Activated naive CD4-positive, alpha-beta T cell treated with anti-CD3 and anti-CD28 coated beads, Interleukin-2, amount 50 U/mL, for 24 hours (primary cell): ENCODE results near the gene SMARCC1.

Source experiments
- H3K27ac Mint-ChIP-seq: one replicate; pipeline ENCODE4 v1.8.0; 2021; ENCODE audit warnings: mild to moderate bottlenecking, mixed read lengths
- H3K27me3 Mint-ChIP-seq: one replicate; pipeline ENCODE4 v1.8.0; 2021; ENCODE audit warnings: mixed read lengths
- H3K36me3 Mint-ChIP-seq: one replicate; pipeline ENCODE4 v1.8.0; 2021; ENCODE audit warnings: mixed read lengths
- H3K4me1 Mint-ChIP-seq: one replicate; pipeline ENCODE4 v1.8.0; 2021; ENCODE audit warnings: mixed read lengths
- H3K4me3 Mint-ChIP-seq: one replicate; pipeline ENCODE4 v1.8.0; 2021; ENCODE audit warnings: mild to moderate bottlenecking, mixed read lengths
- H3K9me3 Mint-ChIP-seq: one replicate; pipeline ENCODE4 v1.8.0; 2021; ENCODE audit warnings: mixed read lengths

SMARCC1 gene

DNA sequence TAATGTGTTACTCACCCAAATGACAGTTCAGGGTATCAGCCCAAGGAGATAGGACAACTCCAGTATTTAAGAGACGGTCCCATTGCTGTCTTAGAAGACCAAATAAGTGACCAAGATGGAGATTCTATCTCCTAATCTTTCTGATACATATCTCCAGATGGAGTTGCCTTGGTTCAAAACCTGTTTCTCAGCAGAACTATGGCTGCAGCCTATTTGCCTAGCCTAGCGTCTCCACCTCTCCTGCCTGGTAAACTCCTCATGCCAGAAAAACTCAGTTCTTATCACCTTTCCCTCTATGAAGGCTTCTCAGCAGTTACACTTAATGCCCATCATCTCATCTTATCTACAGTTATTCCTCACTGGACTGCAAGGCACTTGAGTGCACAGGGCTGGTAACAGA lies 201.8 kb downstream of the SMARCC1 start:
- Mint-ChIP-seq H3K27ac (no peak overlapping the region), H3K27me3 (peaks cover 4% of the 10 kb centered on the region), H3K36me3 (no peaks in the 10 kb centered on the region)

DNA sequence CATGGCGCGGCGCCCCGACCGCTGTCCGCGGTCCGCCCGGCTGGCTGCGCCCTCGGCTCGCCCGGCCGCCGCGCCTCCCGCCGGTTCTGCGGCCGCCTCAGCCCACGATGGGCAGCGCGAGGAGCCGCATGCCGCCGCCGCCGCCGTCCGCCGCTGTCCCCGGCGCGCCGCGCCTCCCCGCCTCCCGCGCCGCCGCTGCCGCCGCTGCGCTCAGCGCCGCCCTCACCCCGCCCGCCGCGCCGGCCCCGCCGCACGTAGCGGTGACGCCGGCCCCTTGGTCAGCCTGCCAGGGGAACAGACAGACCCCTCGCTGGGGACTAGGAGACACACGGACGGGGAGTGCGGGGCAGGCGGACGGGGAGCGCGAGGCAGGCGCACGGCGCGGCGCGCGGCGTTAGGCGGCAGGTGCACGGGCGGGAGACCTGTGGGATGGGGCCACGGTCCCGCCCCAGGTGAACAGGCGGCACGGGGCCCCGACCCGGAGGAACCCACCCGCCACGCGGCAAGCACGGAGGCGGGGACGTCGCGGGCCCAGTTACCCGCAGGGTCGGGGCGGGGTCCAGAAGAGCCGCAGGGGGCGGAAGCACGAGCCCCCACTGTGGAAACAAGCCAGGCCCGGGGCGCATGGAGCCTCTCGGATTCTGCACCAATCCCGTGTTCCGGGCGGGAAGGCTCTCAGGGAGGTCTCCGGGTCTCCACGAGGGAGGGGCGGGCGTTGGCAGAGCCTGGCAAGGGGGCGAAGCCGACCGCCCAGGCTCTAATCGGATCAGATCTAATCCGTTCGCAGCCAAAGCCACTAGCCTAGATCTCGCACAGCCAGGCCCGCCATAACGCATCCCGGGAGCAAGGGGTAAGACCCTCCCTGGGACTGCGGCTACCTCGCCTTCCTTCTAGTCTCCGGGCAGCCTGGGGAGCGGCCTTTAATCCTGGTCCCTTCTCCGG lies 202.7 kb downstream of the SMARCC1 start, which contains the start of gene CSPG5:
CSPG5 (minus strand) TSS at position 175 of the 942 bp plus-strand sequence; CDS start at position 3, 172 bp downstream.
- Mint-ChIP-seq H3K4me3 (peak within 1 kb of the TSS; percentile 57), H3K4me1 (no peaks in the 10 kb centered on the region), H3K27ac (no peak within 1 kb of the TSS), H3K36me3 (no peaks in the 10 kb centered on the region), H3K9me3 (no peaks in the 10 kb centered on the region), H3K27me3 (peaks cover 4% of the 10 kb centered on the region)

More for the DNA sequence above, 201.8 kb downstream of the SMARCC1 start:
- Mint-ChIP-seq H3K4me3 (peak overlapping the region; percentile 57), H3K9me3 (no peaks in the 10 kb centered on the region), H3K4me1 (no peaks in the 10 kb centered on the region)

DNA sequence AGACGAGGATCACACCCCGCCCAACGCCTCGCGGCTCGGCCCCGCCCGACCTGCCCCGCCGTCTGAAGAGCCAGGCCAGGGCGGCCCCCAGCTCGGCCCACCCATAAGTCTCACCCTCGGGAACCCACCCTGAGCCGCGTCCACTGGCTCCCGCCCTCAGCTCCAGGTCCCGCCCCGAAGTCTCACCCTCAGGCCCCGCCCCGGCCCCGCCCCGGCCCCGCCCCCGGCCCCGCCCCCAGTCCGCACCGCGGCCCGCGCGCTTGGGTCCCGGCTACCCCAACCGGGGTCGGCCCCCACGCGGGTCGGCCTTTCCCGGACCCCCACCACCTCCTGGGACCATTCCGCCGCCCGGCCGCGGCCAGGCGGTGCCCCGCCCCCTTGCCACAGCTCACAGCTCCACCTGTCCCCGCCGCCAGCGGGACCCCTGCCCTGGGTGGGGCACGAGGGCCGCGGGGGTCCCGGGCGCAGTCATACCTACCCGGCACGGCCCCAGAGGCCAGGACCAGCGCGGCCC lies 203.5 kb downstream of the SMARCC1 start:
- H3K27ac Mint-ChIP-seq = no peak overlapping the region
- no peaks in the 10 kb centered on the region for H3K9me3 Mint-ChIP-seq
- H3K36me3 Mint-ChIP-seq = no peaks in the 10 kb centered on the region
- H3K4me3 Mint-ChIP-seq = peak overlapping the region; percentile 44
- peaks cover 8% of the 10 kb centered on the region for H3K27me3 Mint-ChIP-seq
- no peaks in the 10 kb centered on the region for H3K4me1 Mint-ChIP-seq

DNA sequence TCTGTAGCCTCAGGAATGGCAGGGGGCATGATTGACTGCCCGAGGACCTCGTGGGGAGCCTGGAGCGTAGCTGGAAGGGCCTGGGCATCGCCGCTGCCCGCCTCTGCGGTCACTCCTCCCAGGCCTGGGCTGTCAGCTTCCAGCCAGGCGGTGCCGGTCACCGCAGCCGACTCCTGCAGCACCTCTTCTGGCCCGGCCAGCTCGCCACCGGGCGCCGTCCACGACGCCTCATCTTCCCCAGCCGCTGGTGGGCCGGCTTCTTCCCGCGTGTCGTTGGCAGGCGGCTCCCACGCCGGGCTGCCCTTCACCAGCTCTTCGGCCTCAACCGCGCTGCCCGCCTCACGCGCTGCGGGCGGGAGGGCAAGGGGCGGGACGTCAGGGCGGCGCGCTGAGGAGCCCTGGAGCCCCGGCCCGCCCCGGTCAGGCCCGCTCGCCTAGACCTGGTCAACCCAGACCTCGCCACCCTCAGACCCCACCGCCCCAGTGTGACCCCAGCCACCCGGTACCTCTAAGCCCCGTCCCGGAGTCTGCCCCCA lies 204.0 kb downstream of the SMARCC1 start:
- Mint-ChIP-seq H3K4me3 (peak overlapping the region; percentile 44), H3K9me3 (no peaks in the 10 kb centered on the region), H3K27ac (no peak overlapping the region), H3K4me1 (no peaks in the 10 kb centered on the region), H3K36me3 (no peaks in the 10 kb centered on the region), H3K27me3 (peaks cover 8% of the 10 kb centered on the region)

DNA sequence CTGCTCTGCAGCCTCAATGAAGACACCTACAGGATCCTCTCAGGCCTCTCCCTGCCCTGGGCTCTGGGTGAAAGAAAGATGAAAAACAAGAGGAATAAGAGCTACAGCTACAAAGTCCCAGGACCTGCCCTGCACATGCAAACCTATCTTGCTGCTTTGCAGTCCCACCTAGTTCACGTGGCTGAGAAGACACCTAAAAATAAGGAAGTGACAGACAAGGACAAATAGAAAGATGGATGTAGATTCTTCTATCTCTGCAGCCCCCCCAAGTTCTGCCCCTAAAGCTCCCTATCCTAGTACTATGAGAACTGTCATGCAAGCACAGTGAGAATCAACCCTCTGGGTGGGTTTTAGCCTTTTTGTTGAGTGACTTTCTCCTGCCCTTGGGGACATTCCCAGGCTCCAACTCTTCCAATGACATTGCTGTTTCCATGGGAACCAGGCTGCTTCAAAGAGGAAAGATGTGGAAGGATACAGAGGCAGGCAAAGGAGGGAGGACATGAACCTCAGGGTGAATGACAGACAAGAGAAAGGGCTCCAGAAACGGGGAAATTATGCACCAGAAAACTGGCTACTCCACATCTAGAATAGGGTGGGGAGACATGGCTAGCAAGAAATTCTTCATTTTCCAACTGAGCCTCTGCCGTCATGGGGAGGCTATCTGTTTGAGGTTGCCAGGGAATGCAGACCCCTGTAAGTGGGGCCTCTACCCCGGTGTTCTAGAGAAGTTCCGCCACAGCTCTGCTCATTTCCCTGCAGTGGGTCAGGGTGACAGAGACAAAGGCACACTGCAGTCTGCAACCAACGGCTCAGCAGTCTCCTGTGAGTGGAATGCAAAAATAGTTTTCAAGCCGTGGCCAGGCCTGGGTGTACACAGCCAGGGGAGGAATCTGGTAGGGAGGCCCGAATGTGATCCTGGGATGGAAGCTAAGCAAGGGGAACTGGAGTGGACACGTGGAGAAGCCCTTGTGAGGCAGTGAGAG lies 208.2 kb downstream of the SMARCC1 start:
- peaks cover 4% of the 10 kb centered on the region for H3K27me3 Mint-ChIP-seq
- no peak overlapping the region for H3K4me3 Mint-ChIP-seq
- H3K27ac Mint-ChIP-seq = no peak overlapping the region
- no peaks in the 10 kb centered on the region for H3K9me3 Mint-ChIP-seq
- H3K4me1 Mint-ChIP-seq = no peaks in the 10 kb centered on the region
- no peaks in the 10 kb centered on the region for H3K36me3 Mint-ChIP-seq

DNA sequence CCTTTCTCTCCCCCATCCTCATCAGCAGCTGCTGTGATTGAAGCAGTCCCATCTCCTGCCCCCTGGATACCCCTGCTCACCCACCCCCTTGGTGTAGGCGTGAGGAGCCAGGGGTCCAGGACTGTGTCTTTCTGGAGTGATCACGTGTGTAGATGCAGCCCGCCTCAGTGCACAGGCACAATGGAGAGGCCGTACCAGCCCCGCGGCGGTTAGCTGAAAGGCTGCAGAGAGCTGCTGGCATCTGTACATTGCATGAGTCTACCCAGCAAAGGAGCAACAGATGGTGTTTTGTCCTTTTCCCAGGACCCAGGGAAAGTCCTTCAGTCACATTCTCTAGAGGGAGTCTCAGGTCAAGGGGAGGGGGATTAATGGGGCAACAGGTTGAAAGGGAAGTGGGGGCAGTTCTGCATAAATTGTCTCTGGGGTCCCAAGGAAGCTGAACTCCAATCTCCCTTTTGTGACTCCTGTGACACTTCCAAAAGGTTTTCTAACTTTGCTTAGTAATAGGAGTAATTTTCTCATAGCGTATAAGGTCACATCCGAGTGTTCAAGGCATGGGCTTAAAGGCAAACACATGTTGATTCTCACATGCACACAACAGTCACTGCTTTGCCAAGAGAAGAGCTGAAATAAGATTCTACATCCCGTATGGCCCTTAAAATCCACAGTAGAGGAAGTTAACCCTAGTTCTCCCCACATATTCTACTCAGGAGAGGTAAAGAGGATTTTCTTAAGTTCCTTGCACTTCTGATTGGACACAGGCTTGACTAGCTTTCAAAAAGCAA lies 210.1 kb downstream of the SMARCC1 start:
- Mint-ChIP-seq H3K4me1 (no peaks in the 10 kb centered on the region), H3K9me3 (no peaks in the 10 kb centered on the region), H3K27ac (no peak overlapping the region), H3K36me3 (no peaks in the 10 kb centered on the region), H3K27me3 (peaks cover 4% of the 10 kb centered on the region), H3K4me3 (no peak overlapping the region)

DNA sequence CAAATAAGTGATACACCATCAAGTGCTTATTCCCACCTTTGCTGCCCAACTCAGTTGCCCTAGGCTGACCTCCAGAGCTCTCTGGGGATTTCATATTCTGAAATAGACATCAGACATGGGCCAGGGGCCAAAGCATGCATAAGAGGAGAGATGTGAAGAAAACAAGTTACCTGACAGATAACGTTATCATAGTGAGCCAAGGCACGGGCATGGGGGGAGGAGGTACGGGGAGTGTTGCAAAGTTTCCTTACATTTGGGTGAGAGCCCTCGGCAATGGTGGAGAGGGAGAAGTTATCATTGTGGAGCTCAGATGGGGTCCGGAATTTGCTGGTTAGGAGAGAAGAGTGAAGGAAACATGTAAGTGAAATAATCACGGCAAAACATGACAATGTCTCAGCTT lies 212.8 kb downstream of the SMARCC1 start:
- no peak overlapping the region for H3K4me3 Mint-ChIP-seq
- no peaks in the 10 kb centered on the region for H3K36me3 Mint-ChIP-seq
- no peak overlapping the region for H3K27ac Mint-ChIP-seq
- no peaks in the 10 kb centered on the region for H3K9me3 Mint-ChIP-seq
- H3K27me3 Mint-ChIP-seq = peaks cover 3% of the 10 kb centered on the region
- no peaks in the 10 kb centered on the region for H3K4me1 Mint-ChIP-seq

DNA sequence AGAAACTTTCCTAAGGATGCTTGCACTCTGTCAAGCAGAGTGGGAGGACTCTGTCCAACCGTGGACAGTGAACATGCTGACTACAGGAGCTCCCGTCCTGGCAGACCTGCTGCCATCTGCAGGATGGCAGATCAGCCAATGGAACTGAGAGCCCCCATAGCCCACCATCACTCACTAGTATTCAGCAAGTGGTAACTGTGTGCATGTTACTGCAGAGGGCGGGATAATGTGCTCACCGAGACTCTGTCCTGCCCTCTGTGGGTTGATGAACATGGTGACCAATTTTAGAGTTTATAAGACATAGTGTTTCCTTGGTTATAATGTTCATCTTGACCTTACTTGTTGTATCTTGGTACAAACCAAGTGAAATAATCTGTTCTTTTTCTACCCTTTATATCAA lies 214.5 kb downstream of the SMARCC1 start:
- H3K27ac Mint-ChIP-seq = no peak overlapping the region
- H3K9me3 Mint-ChIP-seq = no peaks in the 10 kb centered on the region
- no peak overlapping the region for H3K4me3 Mint-ChIP-seq
- no peaks in the 10 kb centered on the region for H3K4me1 Mint-ChIP-seq
- H3K27me3 Mint-ChIP-seq = no peaks in the 10 kb centered on the region
- no peaks in the 10 kb centered on the region for H3K36me3 Mint-ChIP-seq

DNA sequence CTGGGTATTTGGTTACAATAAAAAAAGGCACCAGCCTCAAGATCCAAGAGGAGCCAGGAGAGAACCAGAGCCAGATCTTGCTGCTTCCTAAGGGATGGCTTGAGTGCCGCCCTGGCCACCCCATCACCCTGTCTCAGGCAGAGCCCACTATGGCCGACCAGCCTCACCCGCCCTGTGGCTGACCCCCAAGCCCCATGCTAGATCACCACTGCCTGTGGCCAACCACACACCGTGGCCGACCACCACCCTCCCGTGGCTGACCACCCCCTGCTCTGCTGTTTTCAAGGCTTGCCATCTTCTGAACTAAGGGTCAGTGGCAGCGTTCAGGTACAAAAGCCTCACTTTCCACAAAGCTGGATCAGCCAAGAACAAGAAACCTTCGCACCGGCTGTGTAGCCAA lies 215.0 kb downstream of the SMARCC1 start:
- Mint-ChIP-seq H3K9me3 (no peaks in the 10 kb centered on the region), H3K27me3 (no peaks in the 10 kb centered on the region), H3K36me3 (no peaks in the 10 kb centered on the region), H3K27ac (no peak overlapping the region), H3K4me3 (no peak overlapping the region), H3K4me1 (no peaks in the 10 kb centered on the region)

DNA sequence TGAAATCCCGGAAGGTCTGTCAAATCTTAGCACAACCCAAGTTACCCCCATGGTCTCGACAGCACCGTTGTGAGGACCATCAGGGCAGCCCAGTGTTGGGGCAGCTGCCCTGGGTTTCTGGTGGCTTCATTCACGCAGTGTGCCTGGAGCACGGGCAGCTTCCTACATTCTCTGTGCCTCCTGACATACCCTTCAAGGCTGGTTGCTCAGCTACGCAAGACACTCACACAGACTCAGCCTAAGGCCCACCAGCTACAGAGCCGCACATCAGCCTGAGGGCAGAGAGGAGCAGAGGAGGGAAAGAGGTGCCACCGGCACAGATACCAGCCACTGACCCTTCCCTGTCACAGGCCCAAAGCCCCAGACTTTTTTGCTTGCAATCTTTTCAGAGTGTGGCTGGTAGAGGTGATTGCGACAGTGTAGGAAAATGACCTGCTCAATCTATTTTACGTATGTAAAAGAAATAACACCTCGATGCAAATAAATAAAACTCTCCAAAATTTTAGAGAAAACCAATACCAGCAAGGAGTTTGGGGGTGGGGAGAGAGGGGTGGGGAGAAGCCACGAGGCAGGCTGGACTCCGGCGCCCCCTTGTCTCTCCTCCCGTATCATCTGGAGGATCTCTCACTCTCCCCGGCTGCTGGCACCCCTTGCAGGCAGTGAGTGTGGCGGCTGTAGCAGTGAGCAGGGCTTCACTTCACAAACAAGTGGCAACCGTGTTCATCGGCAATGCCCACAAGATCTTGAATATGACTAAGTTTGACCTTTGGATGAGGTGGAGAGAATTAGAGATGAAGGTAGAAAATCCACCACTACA lies 215.8 kb downstream of the SMARCC1 start:
- no peak overlapping the region for H3K4me3 Mint-ChIP-seq
- no peaks in the 10 kb centered on the region for H3K27me3 Mint-ChIP-seq
- H3K9me3 Mint-ChIP-seq = no peaks in the 10 kb centered on the region
- no peaks in the 10 kb centered on the region for H3K4me1 Mint-ChIP-seq
- H3K27ac Mint-ChIP-seq = no peak overlapping the region
- no peaks in the 10 kb centered on the region for H3K36me3 Mint-ChIP-seq

DNA sequence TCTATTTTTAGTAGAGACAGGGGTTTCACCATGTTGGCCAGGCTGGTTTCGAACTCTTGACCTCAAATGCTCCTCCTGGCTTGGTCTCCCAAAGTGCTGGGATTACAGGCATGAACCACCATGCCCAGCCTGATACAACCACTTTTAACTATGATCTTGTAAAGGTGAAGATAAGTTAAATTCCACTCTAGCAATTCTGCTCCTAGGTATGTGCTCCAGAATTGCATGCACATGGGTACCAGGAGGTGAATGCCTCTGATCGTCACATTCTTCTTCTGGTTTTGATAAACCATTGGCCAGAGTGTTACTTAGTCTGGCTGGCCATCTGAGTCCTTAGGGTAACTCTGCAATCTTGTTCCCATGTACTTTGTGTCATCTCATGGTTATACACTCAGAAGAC lies 225.3 kb downstream of the SMARCC1 start:
- no peaks in the 10 kb centered on the region for H3K4me1 Mint-ChIP-seq
- H3K27me3 Mint-ChIP-seq = peaks cover 3% of the 10 kb centered on the region
- H3K4me3 Mint-ChIP-seq = no peak overlapping the region
- H3K27ac Mint-ChIP-seq = no peak overlapping the region
- no peaks in the 10 kb centered on the region for H3K36me3 Mint-ChIP-seq
- no peaks in the 10 kb centered on the region for H3K9me3 Mint-ChIP-seq

DNA sequence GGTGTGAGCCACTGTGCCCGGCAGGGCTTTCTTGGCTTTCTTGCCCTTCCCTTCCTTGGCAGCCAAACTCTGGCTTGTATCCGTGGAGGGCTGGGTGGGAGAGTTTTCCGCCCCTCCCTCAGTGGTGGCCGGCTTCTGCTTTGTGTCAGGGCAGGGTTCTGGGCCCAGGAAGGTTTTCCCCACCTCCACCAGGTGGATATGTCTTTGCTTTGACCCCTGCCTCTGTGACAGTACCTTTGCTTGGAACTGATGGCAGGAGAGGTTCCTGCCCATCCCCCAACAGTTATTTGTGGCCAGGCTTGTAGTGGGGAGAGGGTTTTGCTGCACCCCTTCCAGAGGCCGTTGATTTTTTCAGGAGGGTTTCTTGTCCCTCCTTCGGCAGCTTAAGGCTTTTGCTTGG lies 227.4 kb downstream of the SMARCC1 start:
- Mint-ChIP-seq H3K27me3 (peaks cover 3% of the 10 kb centered on the region), H3K9me3 (no peaks in the 10 kb centered on the region), H3K36me3 (no peaks in the 10 kb centered on the region), H3K4me3 (no peak overlapping the region), H3K4me1 (no peaks in the 10 kb centered on the region), H3K27ac (no peak overlapping the region)

DNA sequence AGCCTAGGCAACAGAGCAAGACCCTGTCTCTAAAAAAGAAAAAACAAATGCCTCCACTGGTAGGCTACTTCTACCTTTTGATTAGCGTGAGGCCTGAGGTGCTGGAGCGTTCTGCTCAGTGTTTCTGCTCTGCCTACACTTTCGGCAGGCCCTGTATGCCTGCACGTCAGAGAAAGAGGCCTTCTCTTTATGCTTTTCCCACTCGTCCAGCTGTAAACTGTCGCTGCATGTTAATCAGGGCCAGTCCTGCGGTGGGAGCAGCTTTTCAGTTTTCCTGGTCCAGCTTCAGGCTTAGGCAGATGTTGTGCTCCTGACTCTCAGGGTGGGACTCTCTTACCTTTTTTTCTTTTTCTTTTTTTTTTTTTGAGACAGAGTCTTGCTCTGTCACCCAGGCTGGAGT lies 228.3 kb downstream of the SMARCC1 start:
- Mint-ChIP-seq H3K27ac (no peak overlapping the region), H3K9me3 (no peaks in the 10 kb centered on the region), H3K36me3 (no peaks in the 10 kb centered on the region), H3K27me3 (peaks cover 3% of the 10 kb centered on the region), H3K4me1 (no peaks in the 10 kb centered on the region), H3K4me3 (no peak overlapping the region)
